Measurements from ENCODE around the gene RTEL1.
A peak's percentile ranks its signal among the peaks of the same experiment; 100 is the strongest.

The RTEL1 gene

GRCh38 chr20:63622732-63623131 is 35.4 kb upstream of the RTEL1 start:
- no peak overlapping the region for H3K4me3 ChIP-seq (ENCODE audit: low read depth, low read length)
- in situ Hi-C loops (cut with HindIII; ENCODE audit: low sequenced_read_pairs) = no loop called here
- no peak for DNase-seq (ENCODE audit: low read depth, low spot score)
- TF ChIP-seq CTCF (IDR thresholded peaks at IDR 0.05; ENCODE audit: low read depth, low read length) = no peak

GRCh38 chr20:63624486-63624885 is 33.6 kb upstream of the RTEL1 start:
- in situ Hi-C loops (cut with HindIII; ENCODE audit: low sequenced_read_pairs) = no loop called here
- TF ChIP-seq CTCF (IDR thresholded peaks at IDR 0.05; ENCODE audit: low read depth, low read length) = peak; percentile 11
- DNase-seq (ENCODE audit: low read depth, low spot score) = peak; percentile 37
- no peak overlapping the region for H3K4me3 ChIP-seq (ENCODE audit: low read depth, low read length)

GRCh38 chr20:63625771-63626423 is 32.2 kb upstream of the RTEL1 start:
- DNase-seq (ENCODE audit: low read depth, low spot score) = peak; percentile 22
- in situ Hi-C loops (cut with HindIII; ENCODE audit: low sequenced_read_pairs) = no loop called here
- H3K4me3 ChIP-seq (ENCODE audit: low read depth, low read length) = peak overlapping the region; percentile 54
- TF ChIP-seq CTCF (IDR thresholded peaks at IDR 0.05; ENCODE audit: low read depth, low read length) = no peak

DNA sequence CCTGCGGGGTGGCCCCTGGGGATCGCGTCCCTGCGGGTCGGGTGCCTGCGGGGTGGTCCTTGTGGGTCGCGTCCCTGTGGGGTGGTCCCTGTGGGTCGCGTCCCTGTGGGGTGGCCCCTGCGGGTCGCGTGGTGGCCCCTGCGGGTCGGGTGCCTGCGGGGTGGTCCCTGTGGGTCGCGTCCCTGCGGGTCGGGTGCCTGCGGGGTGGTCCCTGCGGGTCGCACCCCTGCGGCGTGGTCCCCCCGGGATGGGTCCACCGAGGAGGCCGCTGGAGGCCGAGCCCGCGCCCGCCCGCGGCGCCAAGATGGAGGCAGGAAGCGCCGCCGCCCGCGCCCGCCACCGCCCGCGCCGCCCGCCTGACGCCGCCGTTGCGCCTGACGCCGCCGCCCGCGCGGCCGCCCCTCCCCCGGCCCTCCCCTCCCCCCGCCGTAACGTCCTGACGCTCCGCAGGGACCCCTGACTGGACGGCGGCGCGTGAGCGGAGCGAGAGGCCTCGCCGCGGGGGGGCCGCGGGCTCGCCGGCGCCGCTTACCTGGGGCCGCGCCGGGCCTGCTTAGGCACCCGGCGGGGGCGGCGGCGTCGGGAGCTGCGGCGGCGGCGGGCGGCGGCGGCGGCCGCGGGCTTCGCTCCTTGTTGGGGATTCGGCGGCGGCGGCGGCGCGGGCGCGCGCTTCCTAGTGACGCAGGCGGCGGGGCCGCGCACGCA is 31.5 kb upstream of the RTEL1 start, which contains the start of gene GMEB2:
Gene GMEB2, minus strand, starts transcription at position 678 of the 705 bp plus-strand sequence. CDS start 7,704 bp downstream, outside the sequence.
- H3K4me3 ChIP-seq (ENCODE audit: low read depth, low read length) = peak within 1 kb of the TSS; percentile 89
- TF ChIP-seq CTCF (IDR thresholded peaks at IDR 0.05; ENCODE audit: low read depth, low read length) = no peak
- no peak for DNase-seq (ENCODE audit: low read depth, low spot score)
- in situ Hi-C loops (cut with HindIII; ENCODE audit: low sequenced_read_pairs) = no loop called here

DNA sequence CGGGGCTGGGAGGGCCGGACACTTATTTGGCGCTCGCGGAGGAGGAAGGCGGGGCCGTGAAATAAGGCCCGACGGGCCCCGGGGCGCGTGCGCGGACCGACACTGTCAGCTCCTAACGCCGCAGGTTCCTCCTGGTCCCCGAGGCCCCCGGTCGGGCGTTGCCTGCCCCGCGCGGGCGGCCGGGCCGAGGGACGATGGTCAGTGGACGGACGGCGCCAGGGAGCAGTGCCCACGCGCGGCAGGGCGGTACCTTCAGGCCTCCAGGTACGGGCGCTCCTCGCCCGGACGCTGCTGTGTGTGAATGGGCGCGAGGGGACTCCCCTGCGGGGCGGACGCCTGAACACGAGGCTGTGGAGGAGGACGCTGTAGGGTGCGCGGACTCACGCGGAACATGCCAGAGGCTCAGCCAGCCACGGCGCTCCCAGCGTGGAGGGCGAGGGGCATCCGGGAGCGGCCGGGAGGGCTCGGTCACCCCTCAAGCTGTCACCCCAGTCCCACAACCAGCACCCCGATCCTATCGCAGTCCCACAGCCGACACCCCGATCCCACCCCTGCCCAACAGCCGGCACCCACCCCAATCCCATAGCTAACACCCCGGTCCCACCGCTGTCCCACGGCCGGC is 30.9 kb upstream of the RTEL1 start:
- in situ Hi-C loops (cut with HindIII; ENCODE audit: low sequenced_read_pairs) = no loop called here
- peak; percentile 95 for DNase-seq (ENCODE audit: low read depth, low spot score)
- H3K4me3 ChIP-seq (ENCODE audit: low read depth, low read length) = peak overlapping the region; percentile 89
- TF ChIP-seq CTCF (IDR thresholded peaks at IDR 0.05; ENCODE audit: low read depth, low read length) = no peak

GRCh38 chr20:63627751-63628245 is 30.3 kb upstream of the RTEL1 start:
- DNase-seq (ENCODE audit: low read depth, low spot score) = no peak
- TF ChIP-seq CTCF (IDR thresholded peaks at IDR 0.05; ENCODE audit: low read depth, low read length) = no peak
- peak overlapping the region; percentile 89 for H3K4me3 ChIP-seq (ENCODE audit: low read depth, low read length)
- in situ Hi-C loops (cut with HindIII; ENCODE audit: low sequenced_read_pairs) = no loop called here
